Measurements from ENCODE around the gene FGF19. TPM values are rescaled to one million over a fixed set of nuclear protein-coding genes. Genes with fewer than 3 reads are reported as not detected.

Gene FGF19
- total RNA-seq, 1 donor from 2014 or later: not detected

GRCh38 chr11:69669486-69669885, 34.3 kb downstream of the FGF19 start:
- no peak for DNase-seq (ENCODE audit: low read depth)
- Histone ChIP-seq H3K27me3 (ENCODE audit: control insufficient read depth, insufficient read depth, low read length) (no peaks in the 10 kb centered on the region), H3K4me3 (ENCODE audit: low read depth, low read length) (no peak overlapping the region), H3K36me3 (ENCODE audit: control insufficient read depth, insufficient read depth, low read length) (peaks cover 2% of the 10 kb centered on the region)
- TF ChIP-seq, protein P1, sequence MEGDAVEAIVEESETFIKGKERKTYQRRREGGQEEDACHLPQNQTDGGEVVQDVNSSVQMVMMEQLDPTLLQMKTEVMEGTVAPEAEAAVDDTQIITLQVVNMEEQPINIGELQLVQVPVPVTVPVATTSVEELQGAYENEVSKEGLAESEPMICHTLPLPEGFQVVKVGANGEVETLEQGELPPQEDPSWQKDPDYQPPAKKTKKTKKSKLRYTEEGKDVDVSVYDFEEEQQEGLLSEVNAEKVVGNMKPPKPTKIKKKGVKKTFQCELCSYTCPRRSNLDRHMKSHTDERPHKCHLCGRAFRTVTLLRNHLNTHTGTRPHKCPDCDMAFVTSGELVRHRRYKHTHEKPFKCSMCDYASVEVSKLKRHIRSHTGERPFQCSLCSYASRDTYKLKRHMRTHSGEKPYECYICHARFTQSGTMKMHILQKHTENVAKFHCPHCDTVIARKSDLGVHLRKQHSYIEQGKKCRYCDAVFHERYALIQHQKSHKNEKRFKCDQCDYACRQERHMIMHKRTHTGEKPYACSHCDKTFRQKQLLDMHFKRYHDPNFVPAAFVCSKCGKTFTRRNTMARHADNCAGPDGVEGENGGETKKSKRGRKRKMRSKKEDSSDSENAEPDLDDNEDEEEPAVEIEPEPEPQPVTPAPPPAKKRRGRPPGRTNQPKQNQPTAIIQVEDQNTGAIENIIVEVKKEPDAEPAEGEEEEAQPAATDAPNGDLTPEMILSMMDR (IDR thresholded peaks at IDR 0.05; ENCODE audit: insufficient read depth, low read length, poor library complexity, severe bottlenecking): no peak

DNA sequence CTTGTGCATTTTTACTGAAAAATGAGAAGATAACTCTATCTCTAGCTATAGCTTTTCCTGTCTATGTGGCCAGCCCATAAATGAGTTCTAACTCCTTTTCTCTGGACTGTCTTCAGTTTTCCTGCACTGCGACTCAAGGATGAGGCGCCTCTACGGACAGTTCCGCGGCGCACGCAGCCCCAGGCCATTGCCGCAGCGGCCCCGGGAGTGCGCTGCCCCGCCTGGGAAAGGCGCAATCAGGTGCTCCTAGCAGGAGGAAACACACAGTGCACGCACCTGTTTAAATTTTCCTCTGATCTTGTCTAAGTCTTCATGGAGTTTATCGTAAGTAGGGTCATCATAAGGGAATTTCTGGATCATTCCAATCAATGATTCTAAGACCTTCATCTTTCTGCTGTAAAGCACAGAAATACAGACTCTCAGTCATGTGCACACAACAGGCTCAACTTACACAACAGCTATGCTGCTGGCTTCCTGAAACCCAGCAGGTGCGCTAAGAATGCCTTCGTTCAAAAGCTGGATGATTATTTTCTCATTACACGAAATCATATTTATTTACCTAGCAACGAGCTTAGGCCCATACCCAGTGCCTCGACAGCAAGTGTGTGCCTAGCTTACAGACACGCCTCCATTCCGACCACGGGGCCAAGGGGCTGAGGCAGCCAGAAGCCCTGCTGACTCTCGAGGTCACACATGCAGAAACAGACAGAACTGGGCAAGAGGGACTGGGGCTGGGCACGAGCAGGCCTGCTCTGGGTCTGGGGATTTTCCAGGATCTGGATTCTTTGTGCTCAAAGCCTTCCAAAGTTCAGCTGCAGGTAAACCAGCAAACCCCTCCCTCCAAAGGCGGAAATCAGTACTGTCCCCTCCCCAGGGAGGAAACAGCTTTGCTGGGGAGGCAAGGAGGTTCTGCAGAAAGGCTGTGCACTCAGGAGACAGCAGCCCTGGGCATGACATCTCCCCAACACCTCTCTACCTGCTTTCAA, 35.9 kb downstream of the FGF19 start:
- Histone ChIP-seq H3K36me3 (ENCODE audit: control insufficient read depth, insufficient read depth, low read length) (peaks cover 2% of the 10 kb centered on the region), H3K27me3 (ENCODE audit: control insufficient read depth, insufficient read depth, low read length) (no peaks in the 10 kb centered on the region), H3K4me3 (ENCODE audit: low read depth, low read length) (no peak overlapping the region)
- no peak for DNase-seq (ENCODE audit: low read depth)
- TF ChIP-seq, protein P1 (IDR thresholded peaks at IDR 0.05; ENCODE audit: insufficient read depth, low read length, poor library complexity, severe bottlenecking): no peak

DNA sequence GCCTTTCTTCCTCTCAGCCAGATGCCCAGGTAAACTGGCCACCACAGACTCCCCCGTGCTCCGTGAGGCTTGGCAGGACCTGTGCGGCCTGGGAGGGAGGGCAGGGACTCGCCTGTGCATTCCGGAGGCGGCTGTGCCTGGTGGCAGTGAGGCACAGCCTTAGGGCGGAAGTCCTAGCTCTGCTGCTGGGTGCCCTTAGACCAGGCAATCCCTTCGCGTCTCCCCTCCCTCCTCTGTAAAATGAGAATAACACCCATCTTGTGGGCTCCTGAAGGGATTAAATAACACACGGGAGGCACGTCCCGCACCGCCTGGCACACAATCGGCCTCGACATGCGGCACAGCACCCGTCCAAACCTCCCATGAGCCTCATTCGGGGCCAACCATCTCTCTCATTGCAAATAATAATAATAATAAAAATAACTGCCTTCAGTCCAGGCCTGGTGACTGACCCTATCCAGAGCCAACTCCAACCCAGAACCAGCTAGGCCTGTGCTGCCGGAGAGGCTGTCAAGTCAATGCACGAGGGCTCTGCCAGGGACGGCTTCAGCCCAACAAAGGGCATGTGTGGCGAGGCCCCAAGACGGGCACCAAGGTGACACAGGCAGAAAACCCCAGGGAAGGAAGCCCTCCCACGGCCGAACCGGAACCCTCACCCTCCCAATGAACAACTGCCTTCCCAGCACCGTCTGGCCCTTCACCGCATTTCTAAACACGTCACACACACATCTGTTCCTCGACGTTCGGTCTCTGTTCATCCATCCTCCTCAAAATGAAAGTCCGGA, 36.9 kb downstream of the FGF19 start:
- peaks cover 2% of the 10 kb centered on the region for H3K36me3 ChIP-seq (ENCODE audit: control insufficient read depth, insufficient read depth, low read length)
- no peak for DNase-seq (ENCODE audit: low read depth)

GRCh38 chr11:69666261-69666660, 37.6 kb downstream of the FGF19 start:
- no peak for DNase-seq (ENCODE audit: low read depth)
- H3K27me3 ChIP-seq (ENCODE audit: control insufficient read depth, insufficient read depth, low read length): no peaks in the 10 kb centered on the region
- TF ChIP-seq, protein P1 (IDR thresholded peaks at IDR 0.05; ENCODE audit: insufficient read depth, low read length, poor library complexity, severe bottlenecking): no peak
- peaks cover 2% of the 10 kb centered on the region for H3K36me3 ChIP-seq (ENCODE audit: control insufficient read depth, insufficient read depth, low read length)
- no peak overlapping the region for H3K4me3 ChIP-seq (ENCODE audit: low read depth, low read length)

More for the DNA sequence above, 36.9 kb downstream of the FGF19 start:
- Histone ChIP-seq H3K27me3 (ENCODE audit: control insufficient read depth, insufficient read depth, low read length) (no peaks in the 10 kb centered on the region), H3K4me3 (ENCODE audit: low read depth, low read length) (no peak overlapping the region)
- TF ChIP-seq, protein P1 (IDR thresholded peaks at IDR 0.05; ENCODE audit: insufficient read depth, low read length, poor library complexity, severe bottlenecking): no peak

- Histone ChIP-seq H3K36me3 (ENCODE audit: control insufficient read depth, insufficient read depth, low read length) (peaks cover 2% of the 10 kb centered on the region), H3K4me3 (ENCODE audit: low read depth, low read length) (no peak overlapping the region), H3K27me3 (ENCODE audit: control insufficient read depth, insufficient read depth, low read length) (no peaks in the 10 kb centered on the region)
- TF ChIP-seq, protein P1 (IDR thresholded peaks at IDR 0.05; ENCODE audit: insufficient read depth, low read length, poor library complexity, severe bottlenecking): no peak
- no peak for DNase-seq (ENCODE audit: low read depth)
Observed at GRCh38 chr11:69665669-69666068, 38.2 kb downstream of the FGF19 start.
